HepG2 (cell line): ENCODE data around the gene EMILIN1. TPM values are rescaled to one million over a fixed set of nuclear protein-coding genes. Genes with fewer than 3 reads are reported as not detected.

Experiments
- ATAC-seq: fragments of 200-7000 bp; cut with Tn5 transposase; 3 replicates; pipeline ENCODE4 v1.9.1; 2020; ENCODE audit warnings: mild to moderate bottlenecking, moderate library complexity
- BruUV-seq: library from RNA; stranded (reverse); fragments of 400-500 nt; replicated peaks from 2 replicates; lab custom pipeline; 2021; lab: Mats Ljungman, UMichigan
- CTCF ChIA-PET: fragments of 300-600 bp; formaldehyde crosslinking; extraction: SDS; loops from one replicate; lab custom pipeline; 2021; ENCODE audit warnings: low total read pairs, inconsistent platforms, low intra/inter-chr PET ratio; lab: Yijun Ruan, JAX
- POLR2A ChIA-PET: fragments of 350-600 bp; sonication (Branson Sonifier 250); formaldehyde crosslinking; loops from one replicate; lab custom pipeline; 2020; ENCODE audit warnings: antibody characterized with exemption, inconsistent platforms; lab: Yijun Ruan, JAX
- DNase-seq: peaks from one replicate; pipeline ENCODE4 v3.0.0-alpha.2; 2015; ENCODE audit warnings: low spot score
- FAIRE-seq: peaks from 3 replicates; lab custom pipeline; 2011; peaks lifted over from hg19 to GRCh38; lab: Jason Lieb, UNC
- H2AFZ ChIP-seq: one replicate; pipeline ENCODE4 v1.6.1; 2011; ENCODE audit warnings: low read length, inconsistent platforms
- H3K27ac ChIP-seq: fragments of 300-600 bp; 3 replicates; pipeline ENCODE4 v1.8.0; 2011; ENCODE audit warnings: mixed run types, mild to moderate bottlenecking, mixed read lengths, low read length, inconsistent platforms; ENCODE audit not compliant: insufficient read depth; ENCODE audit errors: extremely low read length
- H3K27me3 ChIP-seq, 2 experiments: fragments of 200-600 bp in 1 of 2; 2 replicates in 1 of 2; 3 replicates in 1 of 2; pipeline versions ENCODE4 v1.6.0 to v1.8.0; 2011; ENCODE audit warnings: low read length in 2 of 2, mild to moderate bottlenecking in 2 of 2, moderate library complexity in 2 of 2, inconsistent platforms in 1 of 2; ENCODE audit not compliant: insufficient read depth in 2 of 2, control insufficient read depth in 1 of 2
- H3K36me3 ChIP-seq, 2 experiments: fragments of 200-600 bp in 1 of 2; replicated peaks in 1 of 2; 2 replicates in 1 of 2; 3 replicates in 1 of 2; pipeline versions ENCODE4 v1.5.1 to v1.8.0; 2011; ENCODE audit warnings: low read length in 2 of 2, inconsistent platforms in 1 of 2; ENCODE audit not compliant: insufficient read depth in 2 of 2, control insufficient read depth in 1 of 2
- H3K4me1 ChIP-seq: 2 replicates; pipeline ENCODE4 v1.5.1; 2012; ENCODE audit warnings: low read length, inconsistent platforms; ENCODE audit not compliant: insufficient read depth
- H3K4me2 ChIP-seq: 2 replicates; pipeline ENCODE4 v1.6.0; 2011; ENCODE audit warnings: low read depth, low read length, inconsistent platforms
- H3K4me3 ChIP-seq, 3 experiments: fragments of 200-600 bp in 1 of 3; sonication (generic), shearing (Covaris generic) in 1 of 3; replicated peaks in 1 of 3; 2 replicates each; pipeline ENCODE4 v1.5.1; 2011 to 2016; ENCODE audit warnings: low read length in 3 of 3, inconsistent platforms in 2 of 3, low read depth in 2 of 3, mild to moderate bottlenecking in 2 of 3, control low read depth in 1 of 3, mixed read lengths in 1 of 3; ENCODE audit not compliant: insufficient read depth in 1 of 3
- H3K79me2 ChIP-seq: one replicate; pipeline ENCODE4 v1.6.1; 2011; ENCODE audit warnings: low read length, inconsistent platforms; ENCODE audit not compliant: insufficient read depth
- H3K9ac ChIP-seq: 2 replicates; pipeline ENCODE4 v1.6.0; 2011; ENCODE audit warnings: mild to moderate bottlenecking, low read depth, low read length, inconsistent platforms; ENCODE audit not compliant: insufficient read depth
- H3K9me3 ChIP-seq: 2 replicates; pipeline ENCODE4 v1.5.1; 2012; ENCODE audit warnings: mild to moderate bottlenecking, low read length
- H4K20me1 ChIP-seq: 2 replicates; pipeline ENCODE4 v1.6.0; 2011; ENCODE audit warnings: inconsistent platforms, mild to moderate bottlenecking, low read length, moderate library complexity; ENCODE audit not compliant: insufficient read depth
- HNRNPL ChIP-seq: fragments of 200-400 bp; formaldehyde crosslinking; IDR thresholded peaks from 2 replicates; pipeline ENCODE4 v1.6.1; 2017; ENCODE audit warnings: mild to moderate bottlenecking, low read depth, low read length
- KDM1A ChIP-seq: IDR thresholded peaks from 2 replicates; pipeline ENCODE4 v1.6.1; 2016; ENCODE audit warnings: missing compliant biosample characterization
- MAFK ChIP-seq, 2 experiments: IDR thresholded peaks in 1 of 2; conservative IDR thresholded peaks in 1 of 2; 2 replicates each; pipeline ENCODE4 v1.6.1; 2011; ENCODE audit warnings: improper control_type of control experiment in 2 of 2, low read length in 2 of 2
- MLLT10 ChIP-seq: sonication (generic); formaldehyde crosslinking; IDR thresholded peaks from 2 replicates; pipeline ENCODE4 v1.4.0; 2020; ENCODE audit warnings: missing genetic modification reagents
- PHF5A ChIP-seq: IDR thresholded peaks from one replicate; pipeline ENCODE4 v1.6.1; 2018; ENCODE audit warnings: low read depth, missing genetic modification reagents; ENCODE audit not compliant: unreplicated experiment
- PHF8 ChIP-seq: sonication (generic); formaldehyde crosslinking; IDR thresholded peaks from 2 replicates; pipeline ENCODE4 v1.5.0; 2020; ENCODE audit warnings: missing genetic modification reagents
- RBM22 ChIP-seq: fragments of 200-400 bp; formaldehyde crosslinking; optimal IDR thresholded peaks from 2 replicates; pipeline ENCODE3; 2017; ENCODE audit warnings: mild to moderate bottlenecking, low read length, moderate library complexity
- ZMAT3 ChIP-seq: sonication (generic); formaldehyde crosslinking; conservative IDR thresholded peaks from 2 replicates; pipeline ENCODE4 v1.7.0; 2021; ENCODE audit warnings: missing genetic modification reagents
- ZMYM2 ChIP-seq: sonication (generic); formaldehyde crosslinking; IDR thresholded peaks from 2 replicates; pipeline ENCODE4 v1.8.0; 2022; ENCODE audit warnings: mild to moderate bottlenecking, missing genetic modification reagents
- ZNF12 ChIP-seq: sonication (generic); formaldehyde crosslinking; IDR thresholded peaks from 2 replicates; pipeline ENCODE4 v1.5.0; 2020; ENCODE audit warnings: missing genetic modification reagents
- ZNF292 ChIP-seq: sonication (generic); formaldehyde crosslinking; IDR thresholded peaks from 2 replicates; pipeline ENCODE4 v1.8.1; 2022; ENCODE audit warnings: mild to moderate bottlenecking, low read depth, missing genetic modification reagents, borderline replicate concordance
- ZNF317 ChIP-seq: sonication (generic); formaldehyde crosslinking; IDR thresholded peaks from 2 replicates; pipeline ENCODE4 v1.5.0; 2020; ENCODE audit warnings: mild to moderate bottlenecking, missing genetic modification reagents
- ZNF468 ChIP-seq: sonication (generic); formaldehyde crosslinking; IDR thresholded peaks from 2 replicates; pipeline ENCODE4 v1.8.0; 2022; ENCODE audit warnings: mild to moderate bottlenecking, moderate library complexity, missing genetic modification reagents
- ZNF484 ChIP-seq: sonication (generic); formaldehyde crosslinking; IDR thresholded peaks from 2 replicates; pipeline ENCODE4 v1.5.1; 2020; ENCODE audit warnings: mild to moderate bottlenecking, low read depth, missing genetic modification reagents, borderline replicate concordance
- ZSCAN9 ChIP-seq: IDR thresholded peaks from 2 replicates; pipeline ENCODE4 v1.6.1; 2016; ENCODE audit warnings: borderline replicate concordance
- WGBS: methylation state at CpG from one replicate; pipeline ENCODE4 v1.1.6; 2017; ENCODE audit warnings: low lambda C conversion rate; 5-methylcytosine and 5-hydroxymethylcytosine counted together
- in situ Hi-C: cut with HindIII; loops from 2 replicates; pipeline ENCODE4 v1.10.0; 2017; ENCODE audit warnings: low pct_unique_long_range_greater_than_20kb; ENCODE audit not compliant: extremely low pct_ligation_motif_present
- intact Hi-C: fragments of 100-400 bp; cut with micrococcal nuclease; formaldehyde crosslinking; loops from one replicate; pipeline ENCODE4 v1.10.0; 2022; ENCODE audit not compliant: unreplicated experiment
- polyA plus RNA-seq, 8 experiments: library from polyadenylated mRNA; depleted of rRNA in 3 of 8; stranded (reverse) in 7 of 8; unstranded in 1 of 8; fragments of >200 nt; fragmentation: Illumina TruSeq in 4 of 8; extraction: Trizol in 4 of 8; gene quantifications; 2 replicates each; pipeline versions ENCODE4 v1.2.1 to v1.2.3, GENCODE V29; 2011 to 2016; ENCODE audit warnings: low read depth in 4 of 8, missing spikeins in 1 of 8, mixed read lengths in 1 of 8; ENCODE audit not compliant: insufficient read depth in 1 of 8
- total RNA-seq, 5 experiments: library from RNA; depleted of rRNA; stranded (reverse); fragments of >200 nt; fragmentation: Illumina TruSeq; extraction: Trizol; gene quantifications; 2 replicates each; pipeline ENCODE4 v1.2.3, GENCODE V29; 2016; ENCODE audit warnings: low read depth in 1 of 5
- TF ChIP-seq, protein P1 (sequence below): sonication (generic); formaldehyde crosslinking; conservative IDR thresholded peaks from 2 replicates; pipeline ENCODE4 v1.8.0; 2022; ENCODE audit warnings: mild to moderate bottlenecking, moderate library complexity, missing genetic modification reagents
- TF ChIP-seq, protein P2 (sequence below): sonication (generic); formaldehyde crosslinking; IDR thresholded peaks from 2 replicates; pipeline ENCODE4 v1.4.0; 2020; ENCODE audit warnings: missing genetic modification reagents
- TF ChIP-seq, protein P3 (sequence below): sonication (generic); formaldehyde crosslinking; conservative IDR thresholded peaks from 2 replicates; pipeline ENCODE4 v1.4.0; 2020; ENCODE audit warnings: mild to moderate bottlenecking, missing genetic modification reagents, moderate library complexity

Gene EMILIN1
- total and polyA plus RNA-seq, 2 of the 13 experiments (the other 11 are each of a cell fraction or from before 2014, with no cell fraction given) = 8.1 to 9.7 TPM

DNA sequence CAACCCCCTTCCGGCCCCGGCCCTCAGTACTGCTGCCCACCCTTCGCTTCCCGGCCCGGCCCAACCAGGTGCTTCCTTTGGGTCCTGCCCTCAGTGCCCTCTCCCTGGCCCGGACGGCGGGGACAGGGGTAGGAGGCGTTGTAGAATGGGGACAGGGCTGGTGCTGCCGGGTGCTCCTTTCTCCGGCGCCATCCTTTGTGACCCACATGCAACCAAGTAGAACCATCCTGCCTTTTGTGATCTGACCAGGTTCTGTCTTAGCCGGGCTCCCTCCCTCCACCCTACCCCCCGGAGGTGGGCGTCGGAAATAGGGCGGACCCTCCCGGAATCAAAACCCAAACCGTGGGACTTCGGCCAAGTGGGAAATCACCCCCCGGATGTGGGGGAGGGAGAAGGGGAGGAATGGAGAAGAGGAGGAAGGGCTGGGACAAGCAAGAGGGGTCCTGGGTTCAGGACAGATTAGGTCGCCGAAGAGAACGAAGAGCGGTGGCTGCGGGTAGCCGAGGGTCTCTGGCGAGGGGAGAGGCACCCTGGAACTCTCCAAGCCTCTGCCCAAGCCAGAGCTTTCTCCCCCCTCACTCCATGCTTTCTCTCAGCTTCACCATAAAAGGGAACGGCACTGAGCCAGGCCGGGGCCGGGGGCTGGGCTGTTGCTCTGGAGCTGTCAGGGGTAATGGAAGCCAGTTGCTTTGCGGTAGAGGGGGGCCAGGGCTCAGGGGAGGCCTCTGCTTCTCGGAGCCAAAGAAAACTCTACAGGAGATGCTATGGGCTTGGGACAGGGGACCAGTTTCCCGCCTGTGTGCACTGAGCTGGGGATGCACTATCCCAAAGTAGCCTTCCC is 6.2 kb upstream of the EMILIN1 start:
- H3K4me1 ChIP-seq = peaks cover 73% of the 10 kb centered on the region
- H3K4me3 ChIP-seq = peak overlapping the region; percentile 81 to 99 (median 98)
- H3K27ac ChIP-seq = no peak overlapping the region
- intact Hi-C loops = loop anchor here (1.0 kb wide), 1 partner anchor 21 kb away; the partner anchor contains the start of gene AGBL5
- in situ Hi-C loops = no loop called here
- DNase-seq (no peak), FAIRE-seq (no peak), ATAC-seq (peak; percentile 56)
- H2AFZ ChIP-seq = no peak overlapping the region
- peaks cover 30% of the 10 kb centered on the region for H3K79me2 ChIP-seq
- no TSS peak for BruUV-seq
- H3K36me3 ChIP-seq = peaks cover 15 to 27% of the 10 kb centered on the region in 2 experiments
- peak overlapping the region; percentile 95 for H3K4me2 ChIP-seq
- CTCF ChIA-PET = no interaction called here
- peaks cover 0 to 16% of the 10 kb centered on the region in 2 experiments; a peak in 2 of 5 replicates for H3K27me3 ChIP-seq
- no peaks in the 10 kb centered on the region for H3K9me3 ChIP-seq
- WGBS = 10% methylated on average over 29 of the region's 34 CpGs
- H4K20me1 ChIP-seq = no peaks in the 10 kb centered on the region
- peak overlapping the region; percentile 61 for H3K9ac ChIP-seq
- POLR2A ChIA-PET = interaction anchor here (0.8 to 4.3 kb wide), 18 partner anchors 10 to 556 kb away, joined by 3 to 106 read pairs (median 5); partner anchors contain the start of genes ABHD1, AGBL5, ATRAID and CCDC121
- TF ChIP-seq ZSCAN9 (0 out of 2 replicates have a peak, but pooled peaks have one; percentile 12), MLLT10 (CRISPR knock-in tag) (no peak), ZNF12 (CRISPR knock-in tag) (no peak), PHF8 (CRISPR knock-in tag) (no peak; the same call in 1 of the 2 replicates), HNRNPL (no peak), KDM1A (CRISPR knock-in tag) (no peak), RBM22 (no peak), ZNF317 (CRISPR knock-in tag) (no peak), ZMAT3 (no peak), MAFK (conservative IDR thresholded peaks at IDR 0.05 in 1 of 2, IDR thresholded peaks at IDR 0.05 in 1 of 2; ENCODE audit: low read length in 2 of 2) (no peak), PHF5A (CRISPR knock-in tag) (no peak), ZNF468 (CRISPR knock-in tag) (no peak), ZNF292 (CRISPR knock-in tag) (0 out of 2 replicates have a peak, but pooled peaks have one; percentile 27), ZNF484 (CRISPR knock-in tag) (no peak), ZMYM2 (CRISPR knock-in tag) (no peak)
- TF ChIP-seq, protein P1, sequence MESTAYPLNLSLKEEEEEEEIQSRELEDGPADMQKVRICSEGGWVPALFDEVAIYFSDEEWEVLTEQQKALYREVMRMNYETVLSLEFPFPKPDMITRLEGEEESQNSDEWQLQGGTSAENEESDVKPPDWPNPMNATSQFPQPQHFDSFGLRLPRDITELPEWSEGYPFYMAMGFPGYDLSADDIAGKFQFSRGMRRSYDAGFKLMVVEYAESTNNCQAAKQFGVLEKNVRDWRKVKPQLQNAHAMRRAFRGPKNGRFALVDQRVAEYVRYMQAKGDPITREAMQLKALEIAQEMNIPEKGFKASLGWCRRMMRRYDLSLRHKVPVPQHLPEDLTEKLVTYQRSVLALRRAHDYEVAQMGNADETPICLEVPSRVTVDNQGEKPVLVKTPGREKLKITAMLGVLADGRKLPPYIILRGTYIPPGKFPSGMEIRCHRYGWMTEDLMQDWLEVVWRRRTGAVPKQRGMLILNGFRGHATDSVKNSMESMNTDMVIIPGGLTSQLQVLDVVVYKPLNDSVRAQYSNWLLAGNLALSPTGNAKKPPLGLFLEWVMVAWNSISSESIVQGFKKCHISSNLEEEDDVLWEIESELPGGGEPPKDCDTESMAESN (CRISPR knock-in tag) = no peak
- TF ChIP-seq, protein P2, sequence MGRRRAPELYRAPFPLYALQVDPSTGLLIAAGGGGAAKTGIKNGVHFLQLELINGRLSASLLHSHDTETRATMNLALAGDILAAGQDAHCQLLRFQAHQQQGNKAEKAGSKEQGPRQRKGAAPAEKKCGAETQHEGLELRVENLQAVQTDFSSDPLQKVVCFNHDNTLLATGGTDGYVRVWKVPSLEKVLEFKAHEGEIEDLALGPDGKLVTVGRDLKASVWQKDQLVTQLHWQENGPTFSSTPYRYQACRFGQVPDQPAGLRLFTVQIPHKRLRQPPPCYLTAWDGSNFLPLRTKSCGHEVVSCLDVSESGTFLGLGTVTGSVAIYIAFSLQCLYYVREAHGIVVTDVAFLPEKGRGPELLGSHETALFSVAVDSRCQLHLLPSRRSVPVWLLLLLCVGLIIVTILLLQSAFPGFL (CRISPR knock-in tag) = no peak
- TF ChIP-seq, protein P3, sequence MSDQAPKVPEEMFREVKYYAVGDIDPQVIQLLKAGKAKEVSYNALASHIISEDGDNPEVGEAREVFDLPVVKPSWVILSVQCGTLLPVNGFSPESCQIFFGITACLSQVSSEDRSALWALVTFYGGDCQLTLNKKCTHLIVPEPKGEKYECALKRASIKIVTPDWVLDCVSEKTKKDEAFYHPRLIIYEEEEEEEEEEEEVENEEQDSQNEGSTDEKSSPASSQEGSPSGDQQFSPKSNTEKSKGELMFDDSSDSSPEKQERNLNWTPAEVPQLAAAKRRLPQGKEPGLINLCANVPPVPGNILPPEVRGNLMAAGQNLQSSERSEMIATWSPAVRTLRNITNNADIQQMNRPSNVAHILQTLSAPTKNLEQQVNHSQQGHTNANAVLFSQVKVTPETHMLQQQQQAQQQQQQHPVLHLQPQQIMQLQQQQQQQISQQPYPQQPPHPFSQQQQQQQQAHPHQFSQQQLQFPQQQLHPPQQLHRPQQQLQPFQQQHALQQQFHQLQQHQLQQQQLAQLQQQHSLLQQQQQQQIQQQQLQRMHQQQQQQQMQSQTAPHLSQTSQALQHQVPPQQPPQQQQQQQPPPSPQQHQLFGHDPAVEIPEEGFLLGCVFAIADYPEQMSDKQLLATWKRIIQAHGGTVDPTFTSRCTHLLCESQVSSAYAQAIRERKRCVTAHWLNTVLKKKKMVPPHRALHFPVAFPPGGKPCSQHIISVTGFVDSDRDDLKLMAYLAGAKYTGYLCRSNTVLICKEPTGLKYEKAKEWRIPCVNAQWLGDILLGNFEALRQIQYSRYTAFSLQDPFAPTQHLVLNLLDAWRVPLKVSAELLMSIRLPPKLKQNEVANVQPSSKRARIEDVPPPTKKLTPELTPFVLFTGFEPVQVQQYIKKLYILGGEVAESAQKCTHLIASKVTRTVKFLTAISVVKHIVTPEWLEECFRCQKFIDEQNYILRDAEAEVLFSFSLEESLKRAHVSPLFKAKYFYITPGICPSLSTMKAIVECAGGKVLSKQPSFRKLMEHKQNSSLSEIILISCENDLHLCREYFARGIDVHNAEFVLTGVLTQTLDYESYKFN (CRISPR knock-in tag) = 0 out of 2 replicates have a peak, but pooled peaks have one; percentile 7
